Measurements from ENCODE around the gene OGN. TPM values are rescaled to one million over a fixed set of nuclear protein-coding genes. Genes with fewer than 3 reads are reported as not detected.

The OGN gene
- total RNA-seq, 1 experiment from 2014 or later, result not detected

DNA sequence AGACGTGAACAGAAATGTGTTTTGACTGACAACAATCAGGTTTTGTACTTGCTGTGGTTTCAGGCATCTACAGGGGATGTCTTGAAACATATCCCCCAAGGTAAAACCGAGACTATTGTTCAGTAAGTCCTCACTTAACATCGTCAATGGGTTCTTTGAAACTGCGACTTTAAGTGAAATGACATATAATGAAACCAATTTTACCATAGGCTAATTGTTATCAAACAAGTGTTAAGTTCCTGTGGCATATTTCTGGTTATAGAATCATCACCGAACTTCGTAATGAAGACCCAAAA, 36.3 kb upstream of the OGN start:
- no peak overlapping the region for H3K14ac ChIP-seq (ENCODE audit: insufficient read depth, low read length)
- no peaks in the 10 kb centered on the region for H3K4me1 ChIP-seq (ENCODE audit: insufficient read depth, low read length)
- no peaks in the 10 kb centered on the region for H3K23me2 ChIP-seq (ENCODE audit: insufficient read length, low read depth, low read length, poor library complexity, severe bottlenecking)
- Mint-ChIP-seq H3K9me3 (no peaks in the 10 kb centered on the region), H3K27ac (no peak overlapping the region), H3K4me1 (no peaks in the 10 kb centered on the region), H3K27me3 (ENCODE audit: low read depth) (no peaks in the 10 kb centered on the region), H3K4me3 (no peak overlapping the region), H3K36me3 (ENCODE audit: insufficient read depth in 1 of 3, low read depth in 3 of 3) (no peaks in the 10 kb centered on the region)
- no peak overlapping the region for H4K91ac ChIP-seq (ENCODE audit: insufficient read length, low read depth, low read length)
- H2AK5ac ChIP-seq (ENCODE audit: insufficient read length, low read length), result no peak overlapping the region
- no peak overlapping the region for H4K5ac ChIP-seq (ENCODE audit: insufficient read length, low read depth, low read length)
- no peak for TF ChIP-seq CTCF (conservative IDR thresholded peaks at IDR 0.05)
- H3K4me2 ChIP-seq (ENCODE audit: insufficient read depth, insufficient read length, low read length), result no peak overlapping the region
- H4K20me1 ChIP-seq (ENCODE audit: control insufficient read depth, insufficient read depth, insufficient read length), result no peaks in the 10 kb centered on the region
- H2BK12ac ChIP-seq (ENCODE audit: insufficient read length, low read depth, low read length), result no peak overlapping the region
- H2BK20ac ChIP-seq (ENCODE audit: low read depth, low read length, poor library complexity, severe bottlenecking), result no peak overlapping the region
- H2BK5ac ChIP-seq (ENCODE audit: insufficient read length, low read length), result no peak overlapping the region
- H3K27me3 ChIP-seq (ENCODE audit: insufficient read depth, low read length), result no peaks in the 10 kb centered on the region
- H3K18ac ChIP-seq (ENCODE audit: insufficient read length, low read depth, low read length), result no peak overlapping the region
- H3K27ac ChIP-seq (ENCODE audit: insufficient read length, low read depth, low read length), result no peak overlapping the region
- no peak overlapping the region for H3K56ac ChIP-seq (ENCODE audit: insufficient read length, low read depth, low read length)
- H3K9ac ChIP-seq (ENCODE audit: extremely low read depth, insufficient read length, low read length), result no peak overlapping the region
- no peaks in the 10 kb centered on the region for H3K79me1 ChIP-seq (ENCODE audit: insufficient read depth, low read depth, low read length, poor library complexity, severe bottlenecking)
- no peak overlapping the region for H3K4ac ChIP-seq (ENCODE audit: low read depth, low read length)
- H3K23ac ChIP-seq (ENCODE audit: insufficient read length, low read depth, low read length), result no peak overlapping the region
- H2AFZ ChIP-seq (ENCODE audit: low read length), result no peak overlapping the region
- WGBS (ENCODE audit: extremely low coverage, insufficient read length, low lambda C conversion rate), result no CpG with 5 or more reads among the region's 6 CpGs
- no peak overlapping the region for H2BK120ac ChIP-seq (ENCODE audit: low read depth, low read length, poor library complexity, severe bottlenecking)
- no peak overlapping the region for H2BK15ac ChIP-seq (ENCODE audit: low read depth, low read length)
- H4K8ac ChIP-seq (replicated peaks; ENCODE audit: insufficient read length, low read depth, low read length), result no peak overlapping the region
- DNase-seq, result no peak
- no peaks in the 10 kb centered on the region for H3K79me2 ChIP-seq (ENCODE audit: insufficient read depth, low read length)
- H3T11ph ChIP-seq (ENCODE audit: low read length), result no peak overlapping the region
- no peaks in the 10 kb centered on the region for H3K9me3 ChIP-seq (ENCODE audit: control insufficient read depth, low read depth, low read length)

Measured in H9 (cell line).